PC-3 (cell line): ENCODE measurements around the gene TRAK1.

ENCODE experiments used
- EZH2phosphoT487 ChIP-seq: fragments of 300-600 bp; sonication (generic); IDR thresholded peaks from 2 replicates; pipeline ENCODE4 v1.6.1; 2018; ENCODE audit warnings: mild to moderate bottlenecking, antibody characterized with exemption, low read length, borderline replicate concordance
- TF ChIP-seq, protein P1 (sequence below): fragments of 300-600 bp; sonication (generic); conservative IDR thresholded peaks from 2 replicates; pipeline ENCODE4 v1.5.1; 2017; ENCODE audit warnings: antibody characterized with exemption, low read depth, mild to moderate bottlenecking, low read length

DNA sequence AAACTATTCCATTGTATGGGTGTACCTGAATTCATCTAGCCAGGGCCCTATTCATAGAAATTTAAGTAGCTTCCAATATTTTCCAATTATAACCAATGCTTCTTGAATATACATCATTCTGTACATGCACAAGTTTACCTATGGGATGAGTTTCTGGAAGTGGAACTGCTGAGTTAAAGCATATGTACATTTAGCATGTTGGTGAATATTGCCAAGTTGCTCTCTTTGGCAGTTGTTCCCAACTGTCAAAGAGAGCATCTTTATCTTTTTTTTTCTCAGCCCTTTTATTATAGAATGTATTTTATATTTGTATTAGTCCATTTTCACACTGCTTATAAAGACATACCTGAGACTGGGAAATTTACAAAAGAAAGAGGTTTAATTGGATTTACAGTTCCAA is 183.1 kb downstream of the TRAK1 start:
- TF ChIP-seq, protein P1, sequence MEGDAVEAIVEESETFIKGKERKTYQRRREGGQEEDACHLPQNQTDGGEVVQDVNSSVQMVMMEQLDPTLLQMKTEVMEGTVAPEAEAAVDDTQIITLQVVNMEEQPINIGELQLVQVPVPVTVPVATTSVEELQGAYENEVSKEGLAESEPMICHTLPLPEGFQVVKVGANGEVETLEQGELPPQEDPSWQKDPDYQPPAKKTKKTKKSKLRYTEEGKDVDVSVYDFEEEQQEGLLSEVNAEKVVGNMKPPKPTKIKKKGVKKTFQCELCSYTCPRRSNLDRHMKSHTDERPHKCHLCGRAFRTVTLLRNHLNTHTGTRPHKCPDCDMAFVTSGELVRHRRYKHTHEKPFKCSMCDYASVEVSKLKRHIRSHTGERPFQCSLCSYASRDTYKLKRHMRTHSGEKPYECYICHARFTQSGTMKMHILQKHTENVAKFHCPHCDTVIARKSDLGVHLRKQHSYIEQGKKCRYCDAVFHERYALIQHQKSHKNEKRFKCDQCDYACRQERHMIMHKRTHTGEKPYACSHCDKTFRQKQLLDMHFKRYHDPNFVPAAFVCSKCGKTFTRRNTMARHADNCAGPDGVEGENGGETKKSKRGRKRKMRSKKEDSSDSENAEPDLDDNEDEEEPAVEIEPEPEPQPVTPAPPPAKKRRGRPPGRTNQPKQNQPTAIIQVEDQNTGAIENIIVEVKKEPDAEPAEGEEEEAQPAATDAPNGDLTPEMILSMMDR = no peak
- no peak for TF ChIP-seq EZH2phosphoT487
